Esophagus muscularis mucosa (tissue), 3 donors: ENCODE results near the gene SLC12A8.

Experiments used
- POLR2A ChIP-seq: fragments of 450-650 bp; IDR thresholded peaks from one replicate; pipeline ENCODE4 v1.6.1; 2017; ENCODE audit warnings: antibody characterized with exemption, moderate library complexity, mild to moderate bottlenecking, low read depth
- TF ChIP-seq, protein P1 (sequence below), 3 experiments: fragments of 200-600 bp in 2 of 3; fragments of 450-650 bp in 1 of 3; sonication (generic) in 2 of 3; IDR thresholded peaks; one replicate each; pipeline ENCODE4 v1.5.1; 2017 to 2019; ENCODE audit warnings: antibody characterized with exemption in 3 of 3, mild to moderate bottlenecking in 2 of 3, moderate library complexity in 1 of 3

DNA sequence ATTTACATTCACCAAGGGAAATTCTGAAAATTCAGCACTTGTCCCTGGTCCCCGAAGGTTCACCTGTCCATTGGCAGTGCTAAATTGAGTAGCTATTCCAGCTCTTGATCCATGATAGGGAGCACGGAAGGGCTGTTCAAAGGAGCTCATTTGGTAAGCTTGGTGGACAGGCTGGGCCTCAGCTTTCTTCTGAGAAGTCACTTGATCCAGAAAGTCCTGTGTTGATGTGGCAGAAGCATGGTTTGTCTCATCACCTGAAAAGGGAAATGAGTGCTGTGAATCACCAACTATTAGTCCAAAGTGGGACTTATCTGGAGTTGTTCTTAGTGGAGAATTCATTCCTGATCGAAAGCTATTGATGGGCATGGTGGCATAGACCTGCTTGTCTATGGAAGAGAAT is 19.9 kb upstream of the SLC12A8 start:
- TF ChIP-seq, protein P1, sequence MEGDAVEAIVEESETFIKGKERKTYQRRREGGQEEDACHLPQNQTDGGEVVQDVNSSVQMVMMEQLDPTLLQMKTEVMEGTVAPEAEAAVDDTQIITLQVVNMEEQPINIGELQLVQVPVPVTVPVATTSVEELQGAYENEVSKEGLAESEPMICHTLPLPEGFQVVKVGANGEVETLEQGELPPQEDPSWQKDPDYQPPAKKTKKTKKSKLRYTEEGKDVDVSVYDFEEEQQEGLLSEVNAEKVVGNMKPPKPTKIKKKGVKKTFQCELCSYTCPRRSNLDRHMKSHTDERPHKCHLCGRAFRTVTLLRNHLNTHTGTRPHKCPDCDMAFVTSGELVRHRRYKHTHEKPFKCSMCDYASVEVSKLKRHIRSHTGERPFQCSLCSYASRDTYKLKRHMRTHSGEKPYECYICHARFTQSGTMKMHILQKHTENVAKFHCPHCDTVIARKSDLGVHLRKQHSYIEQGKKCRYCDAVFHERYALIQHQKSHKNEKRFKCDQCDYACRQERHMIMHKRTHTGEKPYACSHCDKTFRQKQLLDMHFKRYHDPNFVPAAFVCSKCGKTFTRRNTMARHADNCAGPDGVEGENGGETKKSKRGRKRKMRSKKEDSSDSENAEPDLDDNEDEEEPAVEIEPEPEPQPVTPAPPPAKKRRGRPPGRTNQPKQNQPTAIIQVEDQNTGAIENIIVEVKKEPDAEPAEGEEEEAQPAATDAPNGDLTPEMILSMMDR (IDR thresholded peaks at IDR 0.05), result no peak
- no peak for TF ChIP-seq POLR2A
